ENCODE data around the gene DNM3.

DNM3 gene

DNA sequence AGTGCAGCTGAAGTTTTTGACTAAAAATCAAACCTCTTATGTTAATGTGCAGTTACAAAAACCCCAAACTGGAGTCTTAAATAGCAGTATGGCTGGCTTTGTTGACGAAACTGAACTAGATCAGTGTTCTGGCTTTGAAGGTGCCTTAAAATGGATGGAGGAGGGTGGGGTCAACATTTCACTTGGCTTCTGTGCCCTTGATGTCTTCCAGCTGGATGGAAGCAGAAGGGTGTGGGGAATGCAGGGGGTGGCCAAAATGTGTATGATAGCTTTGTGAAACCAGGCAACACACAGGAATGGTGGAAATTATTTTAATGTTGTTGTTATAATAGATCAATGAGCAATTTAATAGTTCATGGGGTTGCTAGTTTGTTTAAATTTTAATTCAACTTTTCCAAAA, 482.4 kb downstream of the DNM3 start:
- DNase-seq = no peak
- H3K27me3 ChIP-seq (replicated peaks) = no peaks in the 10 kb centered on the region
- no peak overlapping the region for H3K27ac ChIP-seq
- no peaks in the 10 kb centered on the region for H3K36me3 ChIP-seq (replicated peaks)
- H3K4me3 ChIP-seq (ENCODE audit: low read depth, low read length) = no peak overlapping the region
- in situ Hi-C loops (cut with HindIII; ENCODE audit: low pct_ligation_motif_present, low sequenced_read_pairs) = no loop called here
- TF ChIP-seq, protein P1, sequence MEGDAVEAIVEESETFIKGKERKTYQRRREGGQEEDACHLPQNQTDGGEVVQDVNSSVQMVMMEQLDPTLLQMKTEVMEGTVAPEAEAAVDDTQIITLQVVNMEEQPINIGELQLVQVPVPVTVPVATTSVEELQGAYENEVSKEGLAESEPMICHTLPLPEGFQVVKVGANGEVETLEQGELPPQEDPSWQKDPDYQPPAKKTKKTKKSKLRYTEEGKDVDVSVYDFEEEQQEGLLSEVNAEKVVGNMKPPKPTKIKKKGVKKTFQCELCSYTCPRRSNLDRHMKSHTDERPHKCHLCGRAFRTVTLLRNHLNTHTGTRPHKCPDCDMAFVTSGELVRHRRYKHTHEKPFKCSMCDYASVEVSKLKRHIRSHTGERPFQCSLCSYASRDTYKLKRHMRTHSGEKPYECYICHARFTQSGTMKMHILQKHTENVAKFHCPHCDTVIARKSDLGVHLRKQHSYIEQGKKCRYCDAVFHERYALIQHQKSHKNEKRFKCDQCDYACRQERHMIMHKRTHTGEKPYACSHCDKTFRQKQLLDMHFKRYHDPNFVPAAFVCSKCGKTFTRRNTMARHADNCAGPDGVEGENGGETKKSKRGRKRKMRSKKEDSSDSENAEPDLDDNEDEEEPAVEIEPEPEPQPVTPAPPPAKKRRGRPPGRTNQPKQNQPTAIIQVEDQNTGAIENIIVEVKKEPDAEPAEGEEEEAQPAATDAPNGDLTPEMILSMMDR (IDR thresholded peaks at IDR 0.05; ENCODE audit: low read depth, low read length, missing control alignments) = no peak

DNA sequence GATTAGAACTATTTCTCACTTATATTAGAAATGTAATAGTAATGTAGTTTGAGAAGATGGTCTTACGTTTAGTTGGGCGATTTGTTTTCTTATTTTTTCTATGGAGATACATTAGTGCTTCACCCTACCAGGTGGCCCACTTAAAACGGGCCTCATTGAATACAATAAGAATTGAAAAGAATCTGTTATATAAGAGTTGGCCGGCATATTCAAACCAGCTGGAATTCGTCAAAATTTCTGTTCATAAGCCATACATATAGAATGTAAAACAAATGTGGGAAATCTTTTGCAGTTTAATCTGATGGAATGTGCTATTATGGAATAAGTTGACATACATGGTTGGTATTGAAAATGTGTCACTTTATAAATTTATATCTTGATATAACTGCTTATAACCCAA, 482.8 kb downstream of the DNM3 start:
- Histone ChIP-seq H3K27ac (no peak overlapping the region), H3K4me3 (ENCODE audit: low read depth, low read length) (no peak overlapping the region), H3K36me3 (replicated peaks) (no peaks in the 10 kb centered on the region), H3K27me3 (replicated peaks) (no peaks in the 10 kb centered on the region)
- no peak for DNase-seq
- in situ Hi-C loops (cut with HindIII; ENCODE audit: low pct_ligation_motif_present, low sequenced_read_pairs) = no loop called here
- TF ChIP-seq, protein P1 (IDR thresholded peaks at IDR 0.05; ENCODE audit: low read depth, low read length, missing control alignments) = no peak

GRCh38 chr1:172324761-172325160, 483.5 kb downstream of the DNM3 start:
- no peaks in the 10 kb centered on the region for H3K27me3 ChIP-seq (replicated peaks)
- TF ChIP-seq, protein P1 (IDR thresholded peaks at IDR 0.05; ENCODE audit: low read depth, low read length, missing control alignments) = no peak
- H3K36me3 ChIP-seq (replicated peaks) = no peaks in the 10 kb centered on the region
- H3K4me3 ChIP-seq (ENCODE audit: low read depth, low read length) = no peak overlapping the region
- H3K27ac ChIP-seq = no peak overlapping the region
- no peak for DNase-seq
- in situ Hi-C loops (cut with HindIII; ENCODE audit: low pct_ligation_motif_present, low sequenced_read_pairs) = no loop called here

GRCh38 chr1:172325531-172325930, 484.2 kb downstream of the DNM3 start:
- peak; percentile 40 for DNase-seq

GRCh38 chr1:172326136-172326535, 484.8 kb downstream of the DNM3 start:
- no peak overlapping the region for H3K27ac ChIP-seq
- TF ChIP-seq, protein P1 (IDR thresholded peaks at IDR 0.05; ENCODE audit: low read depth, low read length, missing control alignments) = no peak
- DNase-seq = no peak
- no peaks in the 10 kb centered on the region for H3K27me3 ChIP-seq (replicated peaks)
- no peak overlapping the region for H3K4me3 ChIP-seq (ENCODE audit: low read depth, low read length)
- H3K36me3 ChIP-seq (replicated peaks) = no peaks in the 10 kb centered on the region
- in situ Hi-C loops (cut with HindIII; ENCODE audit: low pct_ligation_motif_present, low sequenced_read_pairs) = no loop called here

More at GRCh38 chr1:172325531-172325930, 484.2 kb downstream of the DNM3 start:
- H3K4me3 ChIP-seq (ENCODE audit: low read depth, low read length) = no peak overlapping the region
- in situ Hi-C loops (cut with HindIII; ENCODE audit: low pct_ligation_motif_present, low sequenced_read_pairs) = no loop called here
- no peaks in the 10 kb centered on the region for H3K36me3 ChIP-seq (replicated peaks)
- TF ChIP-seq, protein P1 (IDR thresholded peaks at IDR 0.05; ENCODE audit: low read depth, low read length, missing control alignments) = no peak
- H3K27me3 ChIP-seq (replicated peaks) = no peaks in the 10 kb centered on the region
- no peak overlapping the region for H3K27ac ChIP-seq

DNA sequence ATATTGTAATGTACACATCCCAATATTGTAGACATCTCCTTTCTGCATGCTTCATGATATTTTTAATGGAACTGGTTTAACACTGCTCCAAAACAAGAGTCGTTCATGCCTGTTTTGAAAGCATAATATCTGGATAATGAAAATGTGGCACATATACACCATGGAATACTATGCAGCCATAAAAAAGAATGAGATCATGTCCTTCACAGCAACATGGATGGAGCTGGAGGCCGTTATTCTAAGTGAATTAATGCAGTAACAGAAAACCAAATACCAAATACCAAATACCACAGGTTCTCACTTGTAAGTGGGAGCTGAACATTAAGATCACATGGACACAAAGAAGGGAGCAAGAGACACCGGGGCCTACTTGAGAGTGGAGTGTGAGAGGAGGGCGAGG, 487.0 kb downstream of the DNM3 start:
- in situ Hi-C loops (cut with HindIII; ENCODE audit: low pct_ligation_motif_present, low sequenced_read_pairs) = no loop called here
- H3K4me3 ChIP-seq (ENCODE audit: low read depth, low read length) = no peak overlapping the region
- no peaks in the 10 kb centered on the region for H3K36me3 ChIP-seq (replicated peaks)
- no peaks in the 10 kb centered on the region for H3K27me3 ChIP-seq (replicated peaks)
- TF ChIP-seq, protein P1 (IDR thresholded peaks at IDR 0.05; ENCODE audit: low read depth, low read length, missing control alignments) = no peak
- no peak for DNase-seq
- no peak overlapping the region for H3K27ac ChIP-seq

All from brain microvascular endothelial cell (primary cell).